PC-3 (cell line): ENCODE measurements around the gene TMEM130.

Source experiments
- CTCF ChIP-seq: fragments of 300-600 bp; sonication (generic); conservative IDR thresholded peaks from 2 replicates; pipeline ENCODE4 v1.5.1; 2017; ENCODE audit warnings: antibody characterized with exemption, low read depth, mild to moderate bottlenecking, low read length
- EZH2 ChIP-seq: fragments of 300-600 bp; sonication (generic); IDR thresholded peaks from one replicate; pipeline ENCODE4 v1.6.1; 2017; ENCODE audit warnings: antibody characterized with exemption, mild to moderate bottlenecking, low read length; ENCODE audit not compliant: unreplicated experiment
- EZH2phosphoT487 ChIP-seq: fragments of 300-600 bp; sonication (generic); IDR thresholded peaks from 2 replicates; pipeline ENCODE4 v1.6.1; 2018; ENCODE audit warnings: mild to moderate bottlenecking, antibody characterized with exemption, low read length, borderline replicate concordance

- TF ChIP-seq CTCF (no peak), EZH2 (no peak), EZH2phosphoT487 (no peak)
Measured at GRCh38 chr7:98869597-98870120, at the start of gene TMEM130.
